ENCODE results near the gene COA1.
"Not testable (repeated sequence)": the region's sequence is repeated elsewhere in the genome, so short reads cannot be mapped to it uniquely, and the experiment has no call there.

The COA1 gene

DNA sequence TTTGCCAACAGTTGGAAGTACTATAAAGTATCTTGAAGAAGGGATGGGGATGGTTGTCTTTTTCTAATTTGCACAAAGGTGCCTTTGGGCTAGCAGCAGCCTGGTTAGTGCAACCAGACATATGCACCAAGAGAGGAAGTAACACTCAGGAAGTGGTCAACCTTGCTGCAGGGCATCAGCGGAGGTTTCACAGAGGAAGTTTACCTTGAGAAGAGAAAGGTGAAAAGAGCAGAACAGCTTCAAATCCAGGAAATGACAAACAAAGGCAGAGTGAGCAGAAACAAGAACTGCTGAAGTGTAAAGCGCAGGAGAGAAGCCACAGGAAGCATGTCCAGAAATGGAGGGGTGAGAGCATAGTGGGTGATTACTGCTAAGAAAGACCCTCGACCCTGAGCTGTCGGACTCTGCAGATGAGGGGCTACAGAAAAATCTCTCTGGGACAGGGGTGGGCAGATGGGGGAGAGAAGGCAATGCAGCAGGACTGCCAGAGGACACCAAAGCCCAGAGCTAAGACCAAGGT lies 79.5 kb downstream of the COA1 start:
- DNase-seq, result no peak

DNA sequence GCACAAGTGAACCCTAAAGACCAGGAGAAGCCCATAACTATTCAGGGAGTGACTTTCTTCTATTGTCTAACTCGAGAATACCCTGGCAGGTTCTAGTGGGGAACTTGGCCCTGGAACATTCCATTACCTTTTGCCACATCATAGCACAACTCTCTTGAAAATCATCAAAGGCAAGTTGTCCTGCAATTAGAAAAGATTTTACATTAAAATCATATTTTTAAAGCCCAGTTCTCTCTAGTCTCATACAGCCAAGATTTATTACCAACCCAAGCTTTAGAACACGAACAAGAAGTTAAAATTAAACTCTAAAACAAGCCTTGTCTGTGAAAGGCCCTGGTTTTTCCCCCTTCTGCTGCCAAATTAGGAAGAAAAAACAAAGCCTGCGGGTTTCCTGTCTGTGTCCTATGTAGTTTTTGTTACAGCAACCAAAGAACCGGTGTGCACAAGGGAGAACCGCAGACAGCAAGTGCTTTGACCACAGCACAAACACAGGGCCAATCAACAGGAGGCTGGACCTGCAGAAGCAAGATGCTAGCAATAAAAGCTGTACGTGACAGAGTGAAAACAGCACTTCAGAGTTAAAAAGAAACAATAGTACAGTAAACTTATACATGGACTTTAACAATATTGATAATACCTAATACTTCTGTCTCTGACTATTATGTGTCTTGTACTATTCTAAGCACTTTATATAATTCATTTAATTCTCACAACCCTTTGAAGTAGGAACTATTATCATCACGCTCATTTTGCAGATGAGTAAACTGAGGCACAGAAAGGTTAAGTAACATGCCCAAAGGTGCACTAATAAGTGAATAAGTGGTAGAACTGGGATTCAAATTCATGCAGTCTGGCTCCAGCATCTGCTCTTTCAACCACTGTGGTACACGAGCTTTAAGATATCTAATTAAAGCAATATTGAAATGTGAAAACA lies 80.6 kb downstream of the COA1 start:
- DNase-seq, result no peak

DNA sequence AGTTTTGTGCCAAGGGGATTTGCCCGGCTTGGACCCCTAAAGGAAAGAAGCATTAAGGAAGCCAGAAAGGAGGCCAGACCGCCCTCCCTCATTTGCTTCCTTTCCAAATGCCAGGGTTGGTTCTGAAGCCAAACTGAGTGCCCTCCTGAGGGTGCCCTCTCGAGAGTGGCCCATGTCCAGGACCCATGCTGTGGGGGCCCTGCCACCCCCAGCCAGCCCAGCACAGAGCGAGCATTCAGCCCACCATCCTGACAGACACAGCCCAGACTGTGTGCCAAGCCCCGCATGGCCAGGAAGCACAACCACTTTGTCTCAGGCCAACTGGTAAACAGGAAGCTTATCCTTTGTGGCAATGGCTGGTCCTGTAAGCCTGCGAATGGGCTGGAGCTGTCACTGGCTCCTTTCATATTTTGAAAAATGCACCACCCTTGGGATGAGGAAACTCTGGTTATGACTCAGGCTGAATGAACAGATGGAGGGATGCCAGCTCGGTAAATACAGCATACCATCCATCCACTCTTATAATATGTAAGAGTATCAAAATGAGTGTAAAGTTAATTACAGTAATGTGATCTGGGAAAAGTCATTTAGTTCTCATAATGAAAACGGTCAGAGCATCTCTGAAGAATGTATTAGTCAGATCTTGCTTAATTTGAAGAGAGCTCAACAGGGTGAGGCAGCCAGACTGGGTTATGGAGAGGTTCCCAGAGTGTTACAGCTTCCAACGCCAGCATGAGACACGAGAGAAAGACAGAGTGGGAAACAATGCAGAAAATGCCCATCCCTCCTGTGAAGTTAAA lies 81.5 kb downstream of the COA1 start:
- DNase-seq, result peak; percentile 81

DNA sequence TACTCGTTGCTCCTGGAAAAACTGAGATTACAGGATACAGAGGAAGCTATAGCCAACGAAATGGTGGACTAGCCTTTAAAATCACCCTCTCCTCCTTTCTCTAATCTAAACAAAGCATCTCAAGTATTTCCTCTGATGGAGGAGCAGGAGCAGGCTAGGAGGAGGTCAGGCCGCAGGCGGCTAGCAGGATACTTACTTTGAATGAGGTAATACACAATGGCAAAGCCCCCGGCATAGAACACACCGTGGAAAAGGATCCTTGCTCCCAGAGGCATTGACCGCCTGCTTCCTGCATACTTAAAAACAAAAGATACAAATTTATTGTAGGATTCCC lies 82.0 kb downstream of the COA1 start:
- no peak for DNase-seq

DNA sequence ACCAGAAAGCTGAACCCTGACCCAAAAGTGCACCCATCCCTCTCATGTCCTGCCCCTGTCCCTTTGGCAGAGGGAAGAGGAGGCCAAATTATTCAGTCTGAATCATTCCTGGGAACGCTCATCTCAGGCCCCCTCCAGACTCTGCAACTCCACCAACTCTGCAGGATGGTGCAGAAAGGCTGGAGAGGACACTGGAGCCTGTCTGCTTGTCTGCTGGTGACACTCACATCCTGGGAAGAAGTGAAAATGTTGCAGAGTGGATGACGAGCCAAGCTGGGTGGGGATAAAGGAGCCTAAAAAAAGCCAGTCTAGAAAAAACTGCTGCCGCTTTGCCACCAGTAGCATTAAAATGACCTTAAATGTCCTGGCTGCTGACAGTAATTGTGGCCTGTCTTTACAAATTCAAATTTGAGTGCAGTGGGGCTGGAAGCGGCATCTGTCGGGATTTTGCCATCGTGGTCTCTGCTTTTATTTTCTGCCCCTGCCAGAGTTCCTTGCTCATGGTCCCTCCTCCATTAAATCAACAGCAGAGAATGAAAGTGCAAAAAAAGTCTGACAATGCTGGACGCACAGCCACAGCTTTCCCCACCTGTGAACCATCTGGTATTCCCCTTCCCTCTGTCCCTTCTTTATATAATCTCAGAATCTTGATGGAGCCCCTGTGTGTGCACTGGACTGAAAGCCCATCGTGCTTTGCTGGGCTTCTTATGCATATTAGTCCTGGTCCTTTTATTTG lies 82.6 kb downstream of the COA1 start:
- no peak for DNase-seq

DNA sequence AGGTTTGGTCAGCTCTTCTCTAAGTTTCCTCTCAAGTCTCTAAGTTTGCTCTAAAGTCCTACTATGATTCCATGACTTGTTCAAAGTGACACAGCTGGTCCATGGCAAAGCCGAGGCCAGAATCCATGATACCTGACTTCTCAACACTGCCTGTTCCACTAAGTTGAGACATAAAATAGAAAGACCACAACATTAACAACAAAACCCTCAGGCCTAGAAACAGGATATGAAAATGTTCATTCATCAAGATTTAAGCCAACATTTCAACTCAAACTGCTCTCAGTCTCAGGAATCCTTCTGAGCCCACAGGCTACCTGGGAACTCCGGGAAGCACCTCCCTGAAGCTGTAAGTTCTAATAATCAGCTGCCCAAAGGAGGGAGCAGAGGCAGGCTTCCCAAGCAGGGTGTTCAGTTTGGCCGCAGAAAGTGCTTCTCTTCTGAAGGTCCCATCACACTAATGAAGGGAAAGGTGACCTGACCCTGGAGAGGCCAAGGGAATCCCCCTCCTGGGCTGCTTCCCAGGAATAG lies 83.6 kb downstream of the COA1 start:
- no peak for DNase-seq

DNA sequence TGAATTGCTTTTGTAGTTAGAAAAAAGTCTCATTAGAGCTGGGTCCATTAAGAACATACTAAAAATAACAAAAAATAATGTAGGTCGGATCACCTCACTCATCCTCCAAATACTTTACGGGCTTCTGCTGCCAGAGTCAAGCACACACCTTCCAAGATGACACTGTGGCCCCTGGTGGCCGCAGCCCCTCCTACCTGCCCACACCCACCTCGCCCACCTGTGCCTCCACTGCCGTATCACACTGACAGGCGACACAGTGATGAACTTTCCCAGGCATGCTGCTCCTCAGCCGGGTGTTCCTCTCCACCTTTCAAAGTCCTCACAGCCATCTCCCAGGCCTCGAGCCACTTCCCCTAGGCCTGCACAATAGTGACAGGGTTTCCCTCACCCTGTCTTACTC lies 85.5 kb downstream of the COA1 start:
- DNase-seq, result no peak

DNA sequence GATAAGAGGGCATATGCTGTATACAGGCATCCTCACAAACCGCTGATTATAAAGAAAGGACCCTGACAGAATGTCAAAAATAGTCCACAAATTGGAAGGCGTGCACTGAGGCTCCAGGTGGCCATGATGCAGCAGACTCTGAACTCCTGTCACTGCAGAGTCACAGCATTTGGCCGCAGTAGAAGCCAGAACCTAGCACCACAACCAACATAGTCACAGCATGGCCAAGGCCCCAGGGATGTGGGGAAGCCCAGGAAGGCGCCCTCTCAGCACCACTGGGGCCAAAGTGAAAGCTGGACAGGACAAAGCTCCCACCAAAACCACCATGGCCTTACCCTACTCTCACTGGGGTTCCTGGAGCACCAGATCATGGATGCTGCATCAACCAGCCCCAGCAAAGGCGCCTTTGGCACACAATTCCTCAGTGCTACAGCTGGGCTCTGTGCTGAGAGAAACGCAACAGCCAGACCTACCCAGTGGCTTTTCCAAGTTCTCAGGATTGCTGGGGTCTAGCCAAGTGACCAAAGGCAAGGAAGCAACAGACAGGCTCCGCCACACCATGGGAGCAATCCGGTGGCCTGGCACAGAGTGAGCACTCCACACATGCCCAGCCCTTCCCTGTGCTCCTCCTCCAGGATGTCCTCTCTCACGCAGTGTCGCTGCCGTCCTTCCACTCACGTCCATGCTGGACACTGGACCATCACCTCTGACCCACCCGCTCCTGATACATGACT lies 86.3 kb downstream of the COA1 start:
- no peak for DNase-seq

DNA sequence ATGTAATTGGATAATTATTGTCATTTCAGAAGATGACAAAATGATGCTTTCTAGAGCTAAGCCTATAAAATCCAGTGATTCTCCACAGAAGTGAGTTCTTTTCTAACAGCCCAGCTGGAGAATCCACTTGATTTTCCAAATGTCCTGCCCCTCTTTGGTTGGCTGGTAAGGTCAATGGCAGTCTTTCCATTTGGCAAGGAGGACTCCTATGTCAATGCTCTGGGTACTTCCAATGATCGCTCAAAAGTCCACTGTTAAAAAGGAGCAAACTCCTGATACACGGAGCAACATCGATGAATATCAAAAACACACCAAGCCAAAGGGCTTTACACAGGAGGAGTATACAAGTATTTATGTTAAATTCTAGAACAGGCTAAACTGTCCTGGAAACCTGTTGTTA lies 88.6 kb downstream of the COA1 start:
- no peak for DNase-seq

DNA sequence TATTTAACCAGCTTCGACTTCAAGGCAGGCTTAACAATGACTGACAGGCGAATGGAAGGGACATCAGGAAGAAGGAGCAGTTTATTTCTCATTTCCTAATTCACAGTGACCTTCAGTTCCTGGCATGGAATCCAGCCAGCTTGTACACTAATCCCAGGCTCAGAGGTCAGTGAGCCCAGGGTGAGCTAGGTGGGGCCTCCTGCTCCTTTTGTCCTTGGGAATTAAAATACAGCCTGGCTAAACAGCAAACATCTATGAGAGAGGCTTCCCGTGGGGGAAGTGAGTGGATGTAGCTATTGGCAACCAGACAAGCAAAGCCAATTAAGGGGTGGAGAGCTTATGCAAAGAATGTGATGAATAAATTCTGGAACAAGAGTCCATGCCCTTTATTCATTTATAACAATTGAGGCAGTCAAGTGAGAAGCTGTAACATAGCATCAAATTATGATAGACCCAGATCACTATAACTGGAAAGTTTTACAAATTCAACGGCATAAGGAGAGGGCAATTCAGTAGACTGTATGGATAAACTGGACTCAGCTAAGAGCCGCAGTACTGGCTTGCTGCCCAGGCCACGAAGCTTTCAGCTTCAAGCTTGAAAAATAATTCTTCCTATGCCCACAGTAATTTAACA lies 89.3 kb downstream of the COA1 start:
- peak; percentile 52 for DNase-seq

DNA sequence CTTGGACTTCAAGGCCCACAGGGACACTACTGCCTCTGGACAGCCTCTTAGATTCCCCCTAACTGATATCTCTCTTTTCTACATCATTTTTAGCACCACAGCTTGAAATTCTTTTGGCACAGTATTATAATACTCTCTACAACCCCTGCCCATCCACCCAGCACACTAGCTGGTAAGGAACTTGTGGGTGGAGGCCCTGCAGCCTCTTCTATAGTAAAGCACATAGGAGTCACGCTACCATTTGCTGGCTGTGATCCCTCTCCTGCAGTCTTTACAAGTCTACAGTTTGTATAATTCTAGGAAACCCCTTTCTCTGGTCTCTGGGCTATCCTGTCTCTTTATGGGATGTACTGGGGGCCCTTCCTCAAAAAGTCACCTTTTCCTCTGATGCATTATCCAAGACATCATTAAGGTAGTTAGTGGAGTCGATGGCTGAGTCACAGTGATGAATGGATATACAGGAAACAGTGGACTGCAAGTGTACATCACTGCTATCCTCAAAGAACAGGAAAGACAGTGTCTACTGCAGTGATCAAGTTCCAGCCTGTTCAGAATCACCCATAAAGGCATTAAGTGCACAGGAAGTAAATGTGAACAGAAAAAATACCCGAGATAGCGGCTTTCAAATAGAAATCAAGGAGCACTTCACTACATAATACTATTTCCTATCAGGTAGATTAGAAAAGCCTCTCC lies 92.1 kb downstream of the COA1 start:
- DNase-seq, result no peak

DNA sequence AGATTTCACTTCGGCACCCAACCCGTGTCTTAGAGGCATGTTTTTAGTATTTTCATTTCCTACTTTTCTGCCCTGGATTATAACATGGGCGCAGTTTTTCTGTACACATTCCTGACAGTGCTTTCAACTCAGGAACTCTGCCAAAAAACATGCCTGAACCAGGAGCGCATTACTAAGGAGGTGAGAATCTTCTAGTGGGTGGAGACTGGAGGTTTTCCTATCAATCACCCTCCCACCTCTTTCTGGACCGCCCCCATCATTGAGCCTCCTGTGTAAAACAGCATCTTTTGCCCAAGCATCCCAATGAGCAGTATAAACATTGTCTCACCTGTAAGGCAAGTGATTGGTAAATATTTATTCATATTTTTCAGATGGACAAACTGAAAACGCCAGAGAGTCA lies 93.2 kb downstream of the COA1 start:
- DNase-seq, result no peak

DNA sequence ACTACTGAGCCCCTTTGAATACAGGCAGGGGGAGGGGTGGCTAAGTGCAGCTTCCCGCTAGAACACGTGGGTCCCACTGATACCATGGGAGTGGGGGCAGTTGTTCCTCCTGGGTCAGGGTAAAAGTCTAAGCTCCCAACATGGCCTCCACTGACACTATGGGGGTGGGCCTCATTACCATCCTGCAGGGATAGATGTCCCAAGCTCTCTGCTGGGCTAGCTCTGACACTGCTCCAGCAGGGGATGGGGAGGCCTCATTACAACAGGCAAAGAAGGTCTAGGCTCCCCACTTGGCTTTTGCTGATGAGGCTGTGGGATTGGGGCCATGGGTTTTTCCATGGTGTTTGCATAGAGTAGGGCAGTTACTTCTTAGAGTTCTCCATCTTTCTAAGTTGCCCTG lies 94.9 kb downstream of the COA1 start:
- DNase-seq, result no peak

DNA sequence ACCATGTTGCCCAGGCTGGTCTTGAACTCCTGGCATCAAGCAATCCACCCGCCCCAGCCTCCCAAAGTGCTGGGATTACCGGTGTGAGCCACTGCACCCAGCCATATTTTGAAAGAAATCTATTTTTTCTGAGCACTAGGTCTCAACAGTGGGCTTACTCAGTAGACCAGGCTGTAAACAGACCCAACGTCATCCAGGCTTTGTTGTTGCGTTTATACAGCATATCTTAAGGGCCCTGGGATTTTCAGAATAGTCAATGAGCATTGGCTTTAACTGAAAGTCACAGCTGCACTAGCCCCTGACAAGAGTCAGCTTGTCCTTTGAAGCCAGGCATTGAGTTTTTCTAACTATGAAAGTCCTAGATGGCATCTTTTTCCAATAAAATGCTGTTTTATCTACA lies 96.6 kb downstream of the COA1 start:
- no peak for DNase-seq

DNA sequence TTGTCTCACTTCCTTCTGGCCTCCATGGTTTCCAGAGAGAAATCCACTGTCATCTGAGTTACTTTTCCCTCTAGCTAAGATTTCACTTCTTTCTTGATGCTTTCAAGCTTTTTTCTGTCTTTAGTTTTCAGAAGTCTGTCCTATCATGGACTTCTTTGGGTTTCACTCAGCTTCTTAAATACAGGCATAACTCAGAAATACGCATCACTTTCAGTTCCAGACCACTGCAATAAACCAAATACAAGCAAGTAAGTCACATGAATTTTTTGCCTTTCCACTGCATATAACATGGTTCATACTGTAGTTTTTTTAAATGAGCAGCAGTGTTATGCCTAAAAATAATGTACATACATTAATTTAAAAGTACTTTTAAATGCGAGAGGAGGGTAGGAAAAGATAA lies 97.8 kb downstream of the COA1 start:
- no peak for DNase-seq

DNA sequence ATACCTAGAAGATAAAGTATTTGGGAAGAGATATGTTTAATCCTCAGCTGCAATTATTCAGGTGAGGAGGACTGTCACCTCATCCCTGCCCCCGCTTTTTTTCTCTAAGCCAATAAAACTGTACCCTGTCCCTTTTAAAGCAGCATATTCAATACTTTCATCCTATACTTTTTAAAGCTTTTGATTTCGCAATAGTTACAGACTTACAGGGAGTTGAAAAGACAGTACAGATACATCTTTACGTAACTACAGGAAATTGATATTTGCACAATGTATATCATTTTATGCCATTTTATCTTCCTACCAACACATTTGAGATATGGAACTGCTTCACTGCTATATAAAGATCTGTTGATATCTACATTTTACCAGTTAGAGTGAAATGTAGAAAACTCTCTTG lies 98.8 kb downstream of the COA1 start:
- DNase-seq, result no peak

DNA sequence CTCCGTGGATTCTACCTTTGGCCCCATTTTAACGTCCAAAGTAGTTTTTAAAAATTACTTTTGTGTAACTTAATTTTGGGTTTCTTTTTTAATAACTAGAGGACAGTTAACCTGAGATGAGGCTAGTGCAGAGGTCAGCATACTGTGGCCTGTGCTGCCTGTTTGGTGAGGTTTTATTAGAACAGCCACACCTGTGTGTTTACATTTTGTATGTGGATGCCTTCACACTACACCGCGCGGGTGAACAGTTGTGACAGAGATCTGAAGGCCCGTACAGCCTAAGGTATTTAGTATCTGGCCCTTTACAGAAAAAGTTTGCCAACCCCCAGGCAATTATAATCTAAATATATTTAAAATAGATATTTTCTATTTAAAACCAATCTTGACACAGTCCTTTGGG lies 99.5 kb downstream of the COA1 start:
- DNase-seq, result no peak

DNA sequence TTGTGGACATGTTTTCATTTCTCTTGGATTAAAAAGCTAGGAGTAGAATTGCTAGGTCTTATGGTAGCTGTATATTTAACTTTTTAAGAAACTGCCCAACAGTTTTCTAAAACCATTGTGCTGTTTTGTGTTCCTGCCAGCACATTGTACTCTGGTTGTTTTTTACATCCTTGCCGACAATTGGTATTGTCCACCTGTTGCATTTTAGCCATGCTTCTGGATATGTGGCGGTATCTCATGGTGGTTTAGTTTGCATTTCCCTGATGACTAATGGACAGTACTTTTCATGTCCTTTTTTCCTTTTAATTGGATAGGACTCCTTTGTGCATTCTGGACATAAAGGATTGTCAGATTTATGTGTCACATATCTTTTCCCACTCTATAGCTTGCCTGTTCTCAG lies 100.9 kb downstream of the COA1 start:
- DNase-seq, result no peak

DNA sequence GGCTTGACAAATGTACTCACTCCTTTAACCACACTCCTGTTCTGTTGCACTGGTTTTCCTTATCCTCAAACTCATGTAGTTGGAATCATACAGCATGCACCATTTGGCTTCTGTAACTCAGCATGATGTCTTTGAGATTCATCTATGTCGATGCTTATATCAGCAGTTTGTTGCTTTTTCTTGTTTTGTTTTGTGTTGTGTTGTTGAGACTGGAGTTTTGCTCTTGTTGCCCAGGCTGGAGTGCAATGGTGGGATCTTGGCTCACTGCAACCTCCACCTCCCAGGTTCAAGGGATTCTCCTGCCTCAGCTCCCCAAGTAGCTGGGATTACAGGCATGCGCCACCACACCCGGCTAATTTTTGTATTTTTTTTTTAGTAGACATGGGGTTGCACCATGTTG lies 101.5 kb downstream of the COA1 start:
- DNase-seq, result not testable (repeated sequence)

DNA sequence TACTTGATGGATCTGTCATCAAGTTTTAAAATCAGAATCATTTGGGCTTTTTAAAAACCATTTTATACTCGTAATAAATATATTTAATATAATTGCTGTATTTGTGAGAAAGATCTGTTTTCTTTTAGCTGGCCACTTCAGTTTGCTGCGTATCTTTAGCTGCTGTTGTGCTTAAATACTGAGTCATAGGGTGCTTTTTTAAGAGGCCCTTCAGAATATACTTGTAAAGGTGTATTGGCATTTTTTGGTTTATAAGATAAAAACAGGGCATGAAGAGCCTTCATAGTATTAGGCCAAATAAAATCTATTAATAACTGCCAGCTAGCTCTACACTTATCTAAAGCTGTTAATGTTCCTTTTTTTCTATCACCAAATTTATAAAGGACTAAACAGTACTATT lies 102.6 kb downstream of the COA1 start:
- no peak for DNase-seq

DNA sequence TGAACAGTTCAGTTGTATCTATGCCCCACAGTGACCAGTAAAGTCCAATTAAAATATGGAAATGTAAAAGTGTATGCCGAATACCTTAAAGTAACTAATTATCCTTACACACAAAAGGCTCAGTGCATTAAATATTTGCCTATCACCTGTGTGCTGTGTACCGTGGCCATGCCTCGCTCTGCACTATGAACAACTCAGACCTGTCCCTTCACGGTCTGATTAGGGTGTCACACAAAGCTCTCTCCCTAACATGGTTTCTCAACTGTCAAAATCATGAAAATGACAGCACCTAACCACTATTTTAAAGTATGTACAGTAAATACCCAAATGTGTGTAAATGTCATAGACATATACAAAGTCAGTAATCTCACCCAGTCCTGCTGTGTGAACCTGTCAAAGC lies 103.3 kb downstream of the COA1 start:
- no peak for DNase-seq

Data from NCI-H1436 treated with DMSO at 0.1 percent for 48 hours (cell line).